HepG2 (cell line): ENCODE results near the gene RNF222. TPM values are rescaled to one million over a fixed set of nuclear protein-coding genes. Genes with fewer than 3 reads are reported as not detected.
A peak's percentile ranks its signal among the peaks of the same experiment; 100 is the strongest.

Experiments used
- DMAP1 ChIP-seq: IDR thresholded peaks from 2 replicates; pipeline ENCODE4 v1.6.1; 2016
- ELF1 ChIP-seq: sonication (generic); formaldehyde crosslinking; IDR thresholded peaks from 2 replicates; pipeline ENCODE4 v1.4.0; 2020; ENCODE audit warnings: missing genetic modification reagents
- KAT7 ChIP-seq: IDR thresholded peaks from 2 replicates; pipeline ENCODE4 v1.6.1; 2018; ENCODE audit warnings: borderline replicate concordance, missing compliant biosample characterization
- NR2F6 ChIP-seq, 2 experiments: IDR thresholded peaks; 2 replicates each; pipeline ENCODE4 v1.6.1; 2016; ENCODE audit warnings: antibody characterized with exemption in 1 of 2, mild to moderate bottlenecking in 1 of 2
- ONECUT2 ChIP-seq: sonication (generic); formaldehyde crosslinking; IDR thresholded peaks from 2 replicates; pipeline ENCODE4 v1.4.0; 2020; ENCODE audit warnings: missing genetic modification reagents
- PITX1 ChIP-seq: sonication (generic); formaldehyde crosslinking; IDR thresholded peaks from 2 replicates; pipeline ENCODE4 v1.5.1; 2020; ENCODE audit warnings: mild to moderate bottlenecking, missing genetic modification reagents
- POLR2AphosphoS2 ChIP-seq: IDR thresholded peaks from 2 replicates; pipeline ENCODE4 v1.6.1; 2011; ENCODE audit warnings: low read depth, low read length, improper control_type of control experiment
- RBFOX2 ChIP-seq: fragments of 200-400 bp; formaldehyde crosslinking; IDR thresholded peaks from 2 replicates; pipeline ENCODE4 v1.6.1; 2017; ENCODE audit warnings: low read depth, mild to moderate bottlenecking, low read length
- RBM22 ChIP-seq: fragments of 200-400 bp; formaldehyde crosslinking; optimal IDR thresholded peaks from 2 replicates; pipeline ENCODE3; 2017; ENCODE audit warnings: mild to moderate bottlenecking, low read length, moderate library complexity
- RNF2 ChIP-seq: fragments of 450-650 bp; conservative IDR thresholded peaks from 2 replicates; pipeline ENCODE4 v1.6.1; 2016; ENCODE audit warnings: low read depth
- SALL2 ChIP-seq: sonication (generic); formaldehyde crosslinking; IDR thresholded peaks from 2 replicates; pipeline ENCODE4 v1.8.1; 2023; ENCODE audit warnings: mild to moderate bottlenecking, missing genetic modification reagents, inconsistent platforms
- SETDB1 ChIP-seq: sonication (generic); formaldehyde crosslinking; IDR thresholded peaks from 2 replicates; pipeline ENCODE4 v1.5.1; 2020; ENCODE audit warnings: missing genetic modification reagents, mild to moderate bottlenecking, borderline replicate concordance
- SIX4 ChIP-seq: sonication (generic); formaldehyde crosslinking; IDR thresholded peaks from 2 replicates; pipeline ENCODE4 v1.4.0; 2020; ENCODE audit warnings: missing genetic modification reagents
- SRSF1 ChIP-seq: fragments of 200-400 bp; formaldehyde crosslinking; optimal IDR thresholded peaks from 2 replicates; pipeline ENCODE3; 2017; ENCODE audit warnings: mild to moderate bottlenecking, low read depth, low read length, moderate library complexity
- ZFP36 ChIP-seq: fragments of 150-350 bp; IDR thresholded peaks from 2 replicates; pipeline ENCODE4 v1.6.1; 2018; ENCODE audit warnings: borderline replicate concordance, low read length, low read depth; ENCODE audit not compliant: partially characterized antibody
- ZNF142 ChIP-seq: sonication (generic); formaldehyde crosslinking; IDR thresholded peaks from 2 replicates; pipeline ENCODE4 v1.4.0; 2020; ENCODE audit warnings: missing genetic modification reagents
- ZNF281 ChIP-seq: sonication (generic); formaldehyde crosslinking; IDR thresholded peaks from 2 replicates; pipeline ENCODE4 v1.4.0; 2020; ENCODE audit warnings: missing genetic modification reagents, borderline replicate concordance
- ZNF383 ChIP-seq: sonication (generic); formaldehyde crosslinking; IDR thresholded peaks from 2 replicates; pipeline ENCODE4 v1.4.0; 2020; ENCODE audit warnings: missing genetic modification reagents, mild to moderate bottlenecking, borderline replicate concordance
- ZNF704 ChIP-seq: sonication (generic); formaldehyde crosslinking; IDR thresholded peaks from 2 replicates; pipeline ENCODE4 v1.8.1; 2023; ENCODE audit warnings: mild to moderate bottlenecking, inconsistent platforms, moderate library complexity, missing genetic modification reagents, borderline replicate concordance
- ZSCAN12 ChIP-seq: sonication (generic); formaldehyde crosslinking; IDR thresholded peaks from 2 replicates; pipeline ENCODE4 v1.9.0; 2021; ENCODE audit warnings: mild to moderate bottlenecking, missing genetic modification reagents
- polyA plus RNA-seq, 8 experiments: library from polyadenylated mRNA; depleted of rRNA in 3 of 8; stranded (reverse) in 7 of 8; unstranded in 1 of 8; fragments of >200 nt; fragmentation: Illumina TruSeq in 4 of 8; extraction: Trizol in 4 of 8; gene quantifications; 2 replicates each; pipeline versions ENCODE4 v1.2.1 to v1.2.3, GENCODE V29; 2011 to 2016; ENCODE audit warnings: low read depth in 4 of 8, missing spikeins in 1 of 8, mixed read lengths in 1 of 8; ENCODE audit not compliant: insufficient read depth in 1 of 8
- total RNA-seq, 5 experiments: library from RNA; depleted of rRNA; stranded (reverse); fragments of >200 nt; fragmentation: Illumina TruSeq; extraction: Trizol; gene quantifications; 2 replicates each; pipeline ENCODE4 v1.2.3, GENCODE V29; 2016; ENCODE audit warnings: low read depth in 1 of 5

The RNF222 gene
- total and polyA plus RNA-seq, 2 of the 13 experiments (the other 11 are each of a cell fraction or from before 2014, with no cell fraction given) = not detected

GRCh38 chr17:8376271-8377067 lies 21.2 kb downstream of the RNF222 start, which contains the start of gene KRABD2 (continued):
- TF ChIP-seq ZNF142 (CRISPR knock-in tag) (no peak; the same call in 1 of the 2 replicates), SETDB1 (CRISPR knock-in tag) (no peak), NR2F6 (IDR thresholded peaks at IDR 0.05) (no peak), NR2F6 (CRISPR knock-in tag; IDR thresholded peaks at IDR 0.05) (peak; percentile 23; the same call in 1 of the 2 replicates), ZSCAN12 (no peak), PITX1 (CRISPR knock-in tag) (peak; percentile 69), ONECUT2 (CRISPR knock-in tag) (no peak; the same call in 1 of the 2 replicates), SRSF1 (peak; percentile 49), ZNF281 (peak; percentile 8; the same call in 1 of the 2 replicates), RBFOX2 (peak; percentile 94), SALL2 (CRISPR knock-in tag) (peak; percentile 97), ELF1 (CRISPR knock-in tag) (0 out of 2 replicates have a peak, but pooled peaks have one; percentile 43), SIX4 (CRISPR knock-in tag) (peak; percentile 67; the same call in 1 of the 2 replicates), DMAP1 (peak; percentile 63; the same call in 1 of the 2 replicates), ZNF383 (no peak), ZNF704 (CRISPR knock-in tag) (0 out of 2 replicates have a peak, but pooled peaks have one; percentile 41), ZFP36 (no peak), RNF2 (0 out of 2 replicates have a peak, but pooled peaks have one; percentile 38), KAT7 (CRISPR knock-in tag) (peak; percentile 78), POLR2AphosphoS2 (peak; percentile 91; the same call in 1 of the 2 replicates), RBM22 (peak; percentile 99)
